ENCODE data around the gene NFXL1. TPM values are rescaled to one million over a fixed set of nuclear protein-coding genes. Genes with fewer than 3 reads are reported as not detected.

NFXL1 gene
- total and polyA plus RNA-seq, 2 of the 4 experiments (the other 2 are of a cell fraction) = 13.9 to 23.1 TPM

DNA sequence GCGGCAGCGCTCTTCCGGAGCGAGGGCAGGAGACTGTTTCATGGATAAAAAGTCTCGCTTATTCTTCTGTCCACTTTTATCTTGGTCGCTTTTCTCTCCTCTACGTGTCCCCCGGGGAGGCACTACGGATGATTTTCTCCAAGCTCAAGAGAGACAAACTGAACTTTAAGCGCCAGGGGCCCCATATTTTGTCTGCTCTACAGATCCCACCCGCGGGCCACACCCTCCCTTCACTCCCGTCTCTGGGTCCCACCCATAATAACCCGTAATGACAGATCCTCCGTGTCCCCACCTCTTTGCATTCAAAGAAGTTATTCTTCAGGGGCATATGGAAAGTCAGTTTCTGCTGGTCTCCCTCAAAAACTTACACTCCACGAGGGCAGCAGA, 76.5 kb downstream of the NFXL1 start, which contains the start of gene CORIN:
TSS of gene CORIN (minus strand) at position 160 of the 387 bp plus-strand sequence. CDS start at position 42, 118 bp downstream.
- 36% methylated on average over 5 of the region's 16 CpGs; no CpG with 5 or more reads in 1 of the 2 experiments for WGBS, 2 experiments (ENCODE audit: extremely low coverage in 2 of 2, insufficient read length in 1 of 2)
- H3K27ac ChIP-seq (ENCODE audit: insufficient read depth, low read length) = no peak within 1 kb of the TSS; the same call in 1 of the 2 replicates
- intact Hi-C loops (cut with micrococcal nuclease) = loop anchor here (1.0 to 5.0 kb wide), 2 partner anchors 74 to 152 kb away; partner anchors contain the start of gene NFXL1

More for the DNA sequence above, 76.5 kb downstream of the NFXL1 start, which contains the start of gene CORIN:
- H3K56ac ChIP-seq (ENCODE audit: extremely low read depth, insufficient read depth, low read length) = peak within 1 kb of the TSS; percentile 30; the same call in 1 of the 2 replicates
- no peaks in the 10 kb centered on the region for H3K9me3 ChIP-seq (ENCODE audit: control insufficient read depth, insufficient read depth, low read length)
- peak within 1 kb of the TSS; percentile 51 for H3K4me3 ChIP-seq (ENCODE audit: insufficient read depth, low read depth, low read length)
- ChIA-PET CTCF (interaction anchor here (0.7 to 1.8 kb wide), 4 partner anchors 46 to 155 kb away, joined by 3 to 20 read pairs (median 4); no protein-coding TSS in a partner anchor), POLR2A (ENCODE audit: unreplicated experiment) (no interaction called here)
- peak within 1 kb of the TSS; percentile 10; the same call in 1 of the 2 replicates for H4K5ac ChIP-seq (ENCODE audit: low read depth, low read length)
- no TSS peak for BruUV-seq (replicated peaks)
- H2BK20ac ChIP-seq (ENCODE audit: low read depth, low read length) = peak within 1 kb of the TSS; percentile 20; the same call in 1 of the 2 replicates
- peak within 1 kb of the TSS; percentile 86; the same call in 1 of the 2 replicates for H2BK120ac ChIP-seq (ENCODE audit: low read depth, low read length)
- H4K20me1 ChIP-seq (ENCODE audit: insufficient read depth, low read length) = no peaks in the 10 kb centered on the region
- H2AK9ac ChIP-seq (replicated peaks; ENCODE audit: low read depth, low read length, poor library complexity) = peak within 1 kb of the TSS; percentile 53
- H3K4ac ChIP-seq (ENCODE audit: low read depth, low read length) = peak within 1 kb of the TSS; percentile 66
- peak within 1 kb of the TSS; percentile 54 for H3K14ac ChIP-seq (replicated peaks; ENCODE audit: low read depth, low read length)
- no peak for ATAC-seq (ENCODE audit: low read depth)
- H4K91ac ChIP-seq (ENCODE audit: insufficient read depth, low read depth, low read length) = peak within 1 kb of the TSS; percentile 5; the same call in 1 of the 2 replicates
- peak within 1 kb of the TSS; percentile 54 for H3K9ac ChIP-seq (ENCODE audit: low read depth, low read length)
- H2AK5ac ChIP-seq (ENCODE audit: low read depth, low read length) = 0 out of 2 replicates have a peak within 1 kb of the TSS, but pooled peaks have one; percentile 27
- H3K18ac ChIP-seq (ENCODE audit: low read depth, low read length) = no peak within 1 kb of the TSS; the same call in 1 of the 2 replicates
- H3K79me1 ChIP-seq (ENCODE audit: low read depth in 1 of 2, low read length in 2 of 2) = no peaks in the 10 kb centered on the region; a peak in 1 of 4 replicates
- dilution Hi-C loops (cut with HindIII; ENCODE audit: low sequenced_read_pairs, unreplicated experiment) (no loop called here), in situ Hi-C loops (cut with MboI; ENCODE audit: low sequenced_read_pairs) (loop anchor here (10.0 kb wide), 1 partner anchor 133 kb away; no protein-coding TSS in a partner anchor)
- H2AFZ ChIP-seq (replicated peaks; ENCODE audit: low read length, poor library complexity) = peak within 1 kb of the TSS; percentile 95
- TF ChIP-seq MAZ (IDR thresholded peaks at IDR 0.05; ENCODE audit: borderline replicate concordance, low read depth, low read length) = no peak
- TF ChIP-seq RAD21 (IDR thresholded peaks at IDR 0.05; ENCODE audit: low read length) = no peak
- TF ChIP-seq, protein P1, sequence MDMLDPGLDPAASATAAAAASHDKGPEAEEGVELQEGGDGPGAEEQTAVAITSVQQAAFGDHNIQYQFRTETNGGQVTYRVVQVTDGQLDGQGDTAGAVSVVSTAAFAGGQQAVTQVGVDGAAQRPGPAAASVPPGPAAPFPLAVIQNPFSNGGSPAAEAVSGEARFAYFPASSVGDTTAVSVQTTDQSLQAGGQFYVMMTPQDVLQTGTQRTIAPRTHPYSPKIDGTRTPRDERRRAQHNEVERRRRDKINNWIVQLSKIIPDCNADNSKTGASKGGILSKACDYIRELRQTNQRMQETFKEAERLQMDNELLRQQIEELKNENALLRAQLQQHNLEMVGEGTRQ (IDR thresholded peaks at IDR 0.05; ENCODE audit: low read depth, low read length) = no peak
- no peak for TF ChIP-seq MAFK (IDR thresholded peaks at IDR 0.05; ENCODE audit: low read depth, low read length)
- no peak for TF ChIP-seq CEBPB (IDR thresholded peaks at IDR 0.05; ENCODE audit: low read depth, low read length)
- no peak for TF ChIP-seq MXI1 (IDR thresholded peaks at IDR 0.05; ENCODE audit: borderline replicate concordance, low read depth, low read length)
- TF ChIP-seq, protein P2, sequence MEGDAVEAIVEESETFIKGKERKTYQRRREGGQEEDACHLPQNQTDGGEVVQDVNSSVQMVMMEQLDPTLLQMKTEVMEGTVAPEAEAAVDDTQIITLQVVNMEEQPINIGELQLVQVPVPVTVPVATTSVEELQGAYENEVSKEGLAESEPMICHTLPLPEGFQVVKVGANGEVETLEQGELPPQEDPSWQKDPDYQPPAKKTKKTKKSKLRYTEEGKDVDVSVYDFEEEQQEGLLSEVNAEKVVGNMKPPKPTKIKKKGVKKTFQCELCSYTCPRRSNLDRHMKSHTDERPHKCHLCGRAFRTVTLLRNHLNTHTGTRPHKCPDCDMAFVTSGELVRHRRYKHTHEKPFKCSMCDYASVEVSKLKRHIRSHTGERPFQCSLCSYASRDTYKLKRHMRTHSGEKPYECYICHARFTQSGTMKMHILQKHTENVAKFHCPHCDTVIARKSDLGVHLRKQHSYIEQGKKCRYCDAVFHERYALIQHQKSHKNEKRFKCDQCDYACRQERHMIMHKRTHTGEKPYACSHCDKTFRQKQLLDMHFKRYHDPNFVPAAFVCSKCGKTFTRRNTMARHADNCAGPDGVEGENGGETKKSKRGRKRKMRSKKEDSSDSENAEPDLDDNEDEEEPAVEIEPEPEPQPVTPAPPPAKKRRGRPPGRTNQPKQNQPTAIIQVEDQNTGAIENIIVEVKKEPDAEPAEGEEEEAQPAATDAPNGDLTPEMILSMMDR (conservative IDR thresholded peaks at IDR 0.05; ENCODE audit: low read depth, low read length) = no peak
- no peak for TF ChIP-seq BHLHE40 (IDR thresholded peaks at IDR 0.05; ENCODE audit: low read depth, low read length)
- H2BK5ac ChIP-seq (ENCODE audit: low read depth, low read length, poor library complexity, severe bottlenecking) = no peak within 1 kb of the TSS
- peak within 1 kb of the TSS; percentile 45 to 79; a peak in 3 of 4 replicates for H4K8ac ChIP-seq (ENCODE audit: low read depth in 2 of 2, low read length in 2 of 2)
- H3K36me3 ChIP-seq (ENCODE audit: control insufficient read depth, insufficient read depth, low read length) = no peaks in the 10 kb centered on the region
- peak within 1 kb of the TSS; percentile 84 for H3K23ac ChIP-seq (ENCODE audit: low read depth, low read length)
- peak within 1 kb of the TSS; percentile 75 for H3K4me2 ChIP-seq (ENCODE audit: low read depth, low read length)
- peak within 1 kb of the TSS; percentile 21; the same call in 1 of the 3 replicates for H2BK15ac ChIP-seq (ENCODE audit: low read depth, low read length)
- H3K4me1 ChIP-seq (ENCODE audit: control insufficient read depth, insufficient read depth, low read length) = peaks cover 20% of the 10 kb centered on the region
- DNase-seq = no peak
- peaks cover 8% of the 10 kb centered on the region for H3K9me1 ChIP-seq (ENCODE audit: insufficient read depth, low read length)
- no peaks in the 10 kb centered on the region for H3K27me3 ChIP-seq (ENCODE audit: control insufficient read depth, insufficient read depth, low read length)
